Stimulated activated CD4-positive, alpha-beta T cell treated with anti-CD3 and anti-CD28 coated beads, Interleukin-12 subunit alpha, Interleukin-12 subunit beta, amount 100 ng/mL, for 48 hours (primary cell): ENCODE measurements around the gene ASCL5.
A peak's percentile ranks its signal among the peaks of the same experiment; 100 is the strongest.

Experiments
- DNase-seq, 3 donors: peaks; one replicate each; pipeline ENCODE4 v3.0.0-alpha.2; 2020; ENCODE audit warnings: low read depth in 2 of 3, low spot score in 1 of 3

Gene ASCL5

GRCh38 chr1:201136355-201137023 is 9.5 kb upstream of the ASCL5 start:
- DNase-seq = no peak

GRCh38 chr1:201134405-201134804 is 7.4 kb upstream of the ASCL5 start:
- DNase-seq = no peak

GRCh38 chr1:201131398-201131797 is 4.4 kb upstream of the ASCL5 start:
- DNase-seq = no peak

- no peak for DNase-seq
Measured at GRCh38 chr1:201128962-201129361, 2.0 kb upstream of the ASCL5 start.

- DNase-seq = no peak
Measured at GRCh38 chr1:201128476-201128875, 1.5 kb upstream of the ASCL5 start.

GRCh38 chr1:201127755-201128455 is 921 bp upstream of the ASCL5 start:
- no peak for DNase-seq

- DNase-seq = no peak
Measured at GRCh38 chr1:201126463-201126831, 537 bp downstream of the ASCL5 start.

- DNase-seq = no peak
Measured at GRCh38 chr1:201125800-201126199, 1.2 kb downstream of the ASCL5 start.

GRCh38 chr1:201125019-201125418 is 2.0 kb downstream of the ASCL5 start:
- DNase-seq = no peak

GRCh38 chr1:201123866-201124265 is 3.1 kb downstream of the ASCL5 start:
- DNase-seq = no peak

- no peak for DNase-seq
Measured at GRCh38 chr1:201122321-201122957, 4.5 kb downstream of the ASCL5 start.

GRCh38 chr1:201119206-201120197 is 7.5 kb downstream of the ASCL5 start:
- peak; percentile 39 to 70 (median 39) for DNase-seq

GRCh38 chr1:201116091-201116490 is 10.9 kb downstream of the ASCL5 start:
- DNase-seq = no peak

- no peak for DNase-seq
Measured at GRCh38 chr1:201115390-201115937, 11.5 kb downstream of the ASCL5 start.

- peak; percentile 69 to 71 (median 70) for DNase-seq
Measured at GRCh38 chr1:201114245-201115131, 12.5 kb downstream of the ASCL5 start.

- no peak for DNase-seq
Measured at GRCh38 chr1:201113451-201114244, 13.3 kb downstream of the ASCL5 start.

GRCh38 chr1:201112926-201113325 is 14.1 kb downstream of the ASCL5 start:
- no peak for DNase-seq

GRCh38 chr1:201112173-201112731 is 14.7 kb downstream of the ASCL5 start, which contains the start of gene CACNA1S:
Gene CACNA1S (minus strand): TSS chr1:201112426. CDS start chr1:201112339, 87 bp downstream.
- no peak for DNase-seq

- no peak for DNase-seq
Measured at GRCh38 chr1:201111672-201112071, 15.3 kb downstream of the ASCL5 start.
